ENCODE data around the gene GREB1.

GREB1 gene

GRCh38 chr2:11639503-11639902 lies 105.7 kb downstream of the GREB1 start:
- H3K27me3 ChIP-seq: no peaks in the 10 kb centered on the region
- TF ChIP-seq Cebpa-rat (IDR thresholded peaks at IDR 0.05): no peak
- no peak overlapping the region for H3K9ac ChIP-seq
- no peaks in the 10 kb centered on the region; the same call in 1 of the 2 replicates for H3K36me3 ChIP-seq
- H3K27ac ChIP-seq: no peak overlapping the region
- 0 out of 2 replicates have a peak, but pooled peaks cover 4% of the 10 kb centered on the region for H3K4me1 ChIP-seq
- H3K4me3 ChIP-seq: no peak overlapping the region
- H3K4me2 ChIP-seq: no peak overlapping the region
- H4K20me1 ChIP-seq: no peaks in the 10 kb centered on the region
- H3K9me3 ChIP-seq: no peaks in the 10 kb centered on the region

- no peaks in the 10 kb centered on the region; the same call in 1 of the 2 replicates for H3K36me3 ChIP-seq
- no peaks in the 10 kb centered on the region for H3K9me3 ChIP-seq
- no peak overlapping the region for H3K27ac ChIP-seq
- H3K4me1 ChIP-seq: 0 out of 2 replicates have a peak, but pooled peaks cover 4% of the 10 kb centered on the region
- no peaks in the 10 kb centered on the region for H3K27me3 ChIP-seq
- H3K9ac ChIP-seq: no peak overlapping the region
- no peak overlapping the region for H3K4me3 ChIP-seq
- TF ChIP-seq Cebpa-rat (IDR thresholded peaks at IDR 0.05): no peak
- no peaks in the 10 kb centered on the region for H4K20me1 ChIP-seq
- no peak overlapping the region for H3K4me2 ChIP-seq
Observed at GRCh38 chr2:11640132-11640531, 106.3 kb downstream of the GREB1 start.

GRCh38 chr2:11642972-11643371 lies 109.1 kb downstream of the GREB1 start:
- no peak overlapping the region for H3K9ac ChIP-seq
- 0 out of 2 replicates have a peak, but pooled peaks cover 4% of the 10 kb centered on the region for H3K4me1 ChIP-seq
- TF ChIP-seq Cebpa-rat (IDR thresholded peaks at IDR 0.05): no peak
- H3K4me3 ChIP-seq: no peak overlapping the region
- no peak overlapping the region for H3K27ac ChIP-seq
- no peaks in the 10 kb centered on the region for H3K27me3 ChIP-seq
- H4K20me1 ChIP-seq: no peaks in the 10 kb centered on the region
- no peak overlapping the region for H3K4me2 ChIP-seq
- H3K36me3 ChIP-seq: no peaks in the 10 kb centered on the region
- peaks cover 17% of the 10 kb centered on the region for H3K9me3 ChIP-seq

- Histone ChIP-seq H4K20me1 (no peaks in the 10 kb centered on the region), H3K4me1 (0 out of 2 replicates have a peak, but pooled peaks cover 4% of the 10 kb centered on the region), H3K9ac (no peak overlapping the region), H3K36me3 (no peaks in the 10 kb centered on the region), H3K27me3 (no peaks in the 10 kb centered on the region), H3K4me3 (no peak overlapping the region), H3K9me3 (peaks cover 25% of the 10 kb centered on the region), H3K4me2 (no peak overlapping the region), H3K27ac (no peak overlapping the region)
- no peak for TF ChIP-seq Cebpa-rat (IDR thresholded peaks at IDR 0.05)
Observed at GRCh38 chr2:11644293-11644692, 110.4 kb downstream of the GREB1 start.

- no peak overlapping the region for H3K4me3 ChIP-seq
- H3K9ac ChIP-seq: no peak overlapping the region
- peaks cover 25% of the 10 kb centered on the region for H3K9me3 ChIP-seq
- peaks cover 5% of the 10 kb centered on the region; the same call in 1 of the 2 replicates for H3K4me1 ChIP-seq
- TF ChIP-seq Cebpa-rat (IDR thresholded peaks at IDR 0.05): no peak
- H3K27me3 ChIP-seq: no peaks in the 10 kb centered on the region
- H4K20me1 ChIP-seq: no peaks in the 10 kb centered on the region
- no peak overlapping the region for H3K27ac ChIP-seq
- no peak overlapping the region for H3K4me2 ChIP-seq
- H3K36me3 ChIP-seq: no peaks in the 10 kb centered on the region
Observed at GRCh38 chr2:11646530-11646929, 112.7 kb downstream of the GREB1 start.

GRCh38 chr2:11647834-11648600 lies 114.2 kb downstream of the GREB1 start:
- Histone ChIP-seq H3K4me2 (no peak overlapping the region), H3K9ac (no peak overlapping the region), H3K4me1 (peaks cover 13% of the 10 kb centered on the region; the same call in 1 of the 2 replicates), H3K36me3 (no peaks in the 10 kb centered on the region), H4K20me1 (no peaks in the 10 kb centered on the region), H3K27ac (no peak overlapping the region), H3K4me3 (no peak overlapping the region), H3K27me3 (no peaks in the 10 kb centered on the region), H3K9me3 (peaks cover 25% of the 10 kb centered on the region)
- no peak for TF ChIP-seq Cebpa-rat (IDR thresholded peaks at IDR 0.05)

GRCh38 chr2:11649093-11649492 lies 115.2 kb downstream of the GREB1 start:
- Histone ChIP-seq H3K9ac (no peak overlapping the region), H4K20me1 (no peaks in the 10 kb centered on the region), H3K4me2 (no peak overlapping the region), H3K9me3 (peaks cover 25% of the 10 kb centered on the region), H3K27me3 (no peaks in the 10 kb centered on the region), H3K36me3 (no peaks in the 10 kb centered on the region), H3K27ac (no peak overlapping the region), H3K4me3 (no peak overlapping the region), H3K4me1 (peaks cover 13% of the 10 kb centered on the region; the same call in 1 of the 2 replicates)
- TF ChIP-seq Cebpa-rat (IDR thresholded peaks at IDR 0.05): no peak

- TF ChIP-seq Cebpa-rat (IDR thresholded peaks at IDR 0.05): no peak
- Histone ChIP-seq H3K27me3 (no peaks in the 10 kb centered on the region), H3K9ac (no peak overlapping the region), H3K36me3 (no peaks in the 10 kb centered on the region), H3K27ac (no peak overlapping the region), H3K4me2 (peak overlapping the region; percentile 25; the same call in 1 of the 2 replicates), H3K4me1 (peaks cover 13% of the 10 kb centered on the region; the same call in 1 of the 2 replicates), H3K4me3 (no peak overlapping the region), H3K9me3 (peaks cover 17% of the 10 kb centered on the region), H4K20me1 (no peaks in the 10 kb centered on the region)
Observed at GRCh38 chr2:11651856-11652548, 118.2 kb downstream of the GREB1 start.

GRCh38 chr2:11652553-11652952 lies 118.7 kb downstream of the GREB1 start:
- Histone ChIP-seq H3K27me3 (no peaks in the 10 kb centered on the region), H3K4me3 (no peak overlapping the region), H3K36me3 (no peaks in the 10 kb centered on the region), H3K9me3 (peaks cover 12% of the 10 kb centered on the region; the same call in 1 of the 2 replicates), H3K4me1 (peaks cover 13% of the 10 kb centered on the region; the same call in 1 of the 2 replicates), H3K27ac (no peak overlapping the region), H4K20me1 (no peaks in the 10 kb centered on the region), H3K9ac (no peak overlapping the region), H3K4me2 (no peak overlapping the region)
- no peak for TF ChIP-seq Cebpa-rat (IDR thresholded peaks at IDR 0.05)

GRCh38 chr2:11655495-11655894 lies 121.7 kb downstream of the GREB1 start:
- H3K27ac ChIP-seq: no peak overlapping the region
- H3K36me3 ChIP-seq: no peaks in the 10 kb centered on the region
- H3K27me3 ChIP-seq: no peaks in the 10 kb centered on the region
- no peak overlapping the region for H3K4me3 ChIP-seq
- no peak overlapping the region for H3K9ac ChIP-seq
- no peak overlapping the region for H3K4me2 ChIP-seq
- no peak for TF ChIP-seq Cebpa-rat (IDR thresholded peaks at IDR 0.05)
- H3K4me1 ChIP-seq: peaks cover 13% of the 10 kb centered on the region; the same call in 1 of the 2 replicates
- no peaks in the 10 kb centered on the region for H4K20me1 ChIP-seq
- H3K9me3 ChIP-seq: no peaks in the 10 kb centered on the region

Data from BLaER1 (cell line).